Occipital lobe (tissue), 3 donors: ENCODE data around the gene GPN3. TPM values are rescaled to one million over a fixed set of nuclear protein-coding genes. Genes with fewer than 3 reads are reported as not detected.
"Not testable (repeated sequence)": the region's sequence is repeated elsewhere in the genome, so short reads cannot be mapped to it uniquely, and the experiment has no call there.

Source experiments
- DNase-seq: peaks from one replicate; lab custom pipeline; 2025; lab: John Stamatoyannopoulos, UW
- small RNA-seq: library from RNA; depleted of rRNA; stranded (forward); fragments of <200 nt; gene quantifications from one replicate; pipeline ENCODE3, GENCODE V24; 2014
- total RNA-seq: library from RNA; depleted of rRNA; stranded (reverse); fragments of >200 nt; gene quantifications from one replicate; pipeline ENCODE4 v1.2.3, GENCODE V29; 2014

The GPN3 gene
- total RNA-seq, 1 donor from 2014 or later = 17.5 TPM

- DNase-seq = no peak
Measured at GRCh38 chr12:110444455-110444854, 23.6 kb downstream of the GPN3 start.

DNA sequence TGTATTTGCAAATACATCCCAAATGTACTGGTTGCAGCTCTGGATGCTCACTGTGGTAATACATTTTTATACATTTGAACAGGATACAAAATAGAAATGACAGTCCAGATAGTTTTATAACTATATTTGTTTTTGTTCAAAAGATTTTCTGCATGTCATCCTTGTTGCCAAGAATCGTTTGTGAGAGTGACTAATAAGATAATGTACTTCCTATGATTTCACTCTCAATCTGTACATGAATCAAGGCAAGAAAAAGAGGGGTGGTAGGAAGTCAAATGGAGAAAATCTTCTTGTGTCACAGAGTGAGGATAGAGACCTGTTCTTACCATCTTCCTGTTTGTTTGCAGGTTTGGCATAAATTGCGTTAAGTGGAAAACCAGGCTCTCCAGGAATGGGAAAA is 31.8 kb downstream of the GPN3 start:
- no peak for DNase-seq

- no peak for DNase-seq
Measured at GRCh38 chr12:110431957-110432587, 36.0 kb downstream of the GPN3 start.

DNA sequence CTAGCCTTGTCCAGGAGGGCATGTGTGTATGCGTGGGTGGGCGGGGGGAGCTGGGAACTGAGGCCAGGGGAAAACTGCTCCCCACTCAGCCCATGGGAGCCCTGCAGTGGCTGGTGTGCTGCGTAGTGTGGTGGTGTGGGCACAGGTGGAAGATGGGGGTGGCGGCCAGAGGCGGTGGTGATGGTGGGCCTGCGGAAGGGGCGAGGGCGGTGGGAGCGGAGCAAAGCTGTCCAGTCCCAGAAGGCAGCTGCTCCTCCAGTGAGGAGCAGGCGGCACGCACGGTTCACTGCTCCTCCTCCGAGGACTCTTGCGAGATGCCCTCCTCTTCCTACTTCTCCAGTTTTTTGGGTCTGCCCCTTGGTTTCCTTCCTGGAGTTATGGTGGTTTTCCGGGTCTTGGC is 38.4 kb downstream of the GPN3 start:
- not testable (repeated sequence) for DNase-seq

DNA sequence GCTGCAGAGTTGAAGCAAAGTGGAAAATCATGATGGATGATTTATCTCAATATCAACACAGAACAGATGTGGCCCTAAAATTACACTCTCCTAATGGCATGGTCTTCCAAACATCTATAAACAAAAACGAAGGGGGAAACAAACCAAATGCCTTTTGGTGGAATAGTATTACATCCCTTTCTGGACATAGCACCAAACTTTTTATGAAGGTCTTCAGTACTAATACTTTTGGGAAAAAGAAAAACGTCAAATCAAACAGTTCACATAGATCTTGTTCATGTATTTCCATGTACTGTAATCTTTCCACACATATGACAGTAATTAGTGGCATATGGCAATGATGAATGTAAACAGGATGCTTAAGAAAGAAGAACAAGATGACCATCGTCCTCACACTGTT is 41.7 kb downstream of the GPN3 start:
- DNase-seq = no peak

GRCh38 chr12:110424237-110424636 is 43.8 kb downstream of the GPN3 start:
- DNase-seq = no peak

DNA sequence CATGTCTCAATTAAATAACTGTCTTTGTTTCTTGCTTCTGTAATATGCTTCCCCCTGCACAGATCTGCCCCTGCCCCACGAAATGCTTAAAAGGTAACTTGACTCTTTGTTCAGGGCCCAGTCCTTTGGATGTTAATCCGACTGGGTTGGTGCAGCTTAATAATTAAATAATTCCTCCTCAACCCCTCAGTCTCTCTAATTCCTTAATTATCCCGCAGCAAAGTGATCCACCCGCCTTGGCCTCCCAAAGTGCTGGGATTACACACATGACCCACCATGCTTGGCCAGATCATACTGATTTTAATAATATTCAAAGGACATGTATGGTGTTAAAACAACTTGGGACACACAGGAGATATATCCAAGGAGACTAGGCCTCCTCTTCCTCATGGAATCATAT is 46.4 kb downstream of the GPN3 start:
- DNase-seq = no peak

- no peak for DNase-seq
Measured at GRCh38 chr12:110421159-110421661, 46.8 kb downstream of the GPN3 start.

DNA sequence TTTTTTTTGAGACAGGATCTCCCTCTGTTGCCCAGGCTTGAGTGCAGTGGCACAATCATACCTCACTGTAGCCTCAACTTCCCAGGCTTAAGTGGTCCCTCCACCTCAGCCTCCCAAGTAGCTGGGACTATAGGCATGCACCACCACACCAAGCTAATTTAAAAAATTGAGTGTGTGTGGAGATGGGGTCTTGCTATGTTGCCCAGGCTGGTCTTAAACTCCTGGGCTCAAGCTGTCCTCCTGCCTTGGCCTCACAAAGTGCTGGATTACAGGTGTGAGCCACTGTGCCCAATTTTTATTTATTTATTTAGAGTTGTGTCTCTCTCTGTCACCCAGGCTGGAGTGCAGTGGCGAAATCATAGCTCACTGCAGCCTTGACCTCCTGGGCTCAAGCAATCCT is 47.4 kb downstream of the GPN3 start:
- DNase-seq = not testable (repeated sequence)

DNA sequence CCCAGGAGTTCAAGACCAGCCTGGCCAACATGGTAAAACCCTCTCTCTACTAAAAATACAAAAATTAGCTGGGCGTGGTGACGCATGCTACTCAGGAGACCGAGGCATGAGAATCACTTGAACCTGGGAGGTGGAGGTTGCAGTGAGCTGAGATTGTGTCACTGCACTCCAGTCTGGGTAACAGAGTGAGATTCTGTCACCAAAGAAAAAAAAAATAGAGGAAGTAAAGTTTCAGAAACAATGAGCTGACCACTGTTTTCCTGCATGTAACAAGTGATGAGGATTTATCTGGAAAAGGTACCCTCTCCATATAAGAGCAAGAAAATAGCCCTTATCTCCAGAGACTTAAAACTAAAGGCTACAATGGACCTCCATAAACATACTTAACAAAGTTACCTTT is 50.9 kb downstream of the GPN3 start:
- not testable (repeated sequence) for DNase-seq

DNA sequence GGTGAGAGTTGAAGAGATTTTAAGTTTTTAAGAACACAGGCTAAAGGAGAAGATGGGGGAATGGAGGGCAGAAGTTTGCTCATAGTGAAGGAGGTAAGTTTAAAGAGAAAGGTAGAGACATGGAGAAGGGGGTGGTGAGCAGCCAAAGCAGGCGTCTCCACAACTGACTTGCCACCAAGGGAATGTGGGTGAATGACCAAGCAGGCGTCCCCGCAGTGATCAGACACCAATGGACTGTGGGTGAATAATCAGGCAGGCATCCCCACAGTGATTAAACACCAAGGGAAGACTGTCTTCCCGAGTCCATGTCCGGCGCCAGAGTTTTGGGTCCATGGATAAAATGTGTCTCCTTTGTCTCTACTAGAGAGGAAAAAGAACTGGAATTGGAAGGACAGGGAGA is 58.0 kb downstream of the GPN3 start:
- DNase-seq = not testable (repeated sequence)

- DNase-seq = not testable (repeated sequence)
Measured at GRCh38 chr12:110405126-110405662, 62.9 kb downstream of the GPN3 start.

GRCh38 chr12:110403976-110404682 is 63.9 kb downstream of the GPN3 start:
- DNase-seq = peak; percentile 21

DNA sequence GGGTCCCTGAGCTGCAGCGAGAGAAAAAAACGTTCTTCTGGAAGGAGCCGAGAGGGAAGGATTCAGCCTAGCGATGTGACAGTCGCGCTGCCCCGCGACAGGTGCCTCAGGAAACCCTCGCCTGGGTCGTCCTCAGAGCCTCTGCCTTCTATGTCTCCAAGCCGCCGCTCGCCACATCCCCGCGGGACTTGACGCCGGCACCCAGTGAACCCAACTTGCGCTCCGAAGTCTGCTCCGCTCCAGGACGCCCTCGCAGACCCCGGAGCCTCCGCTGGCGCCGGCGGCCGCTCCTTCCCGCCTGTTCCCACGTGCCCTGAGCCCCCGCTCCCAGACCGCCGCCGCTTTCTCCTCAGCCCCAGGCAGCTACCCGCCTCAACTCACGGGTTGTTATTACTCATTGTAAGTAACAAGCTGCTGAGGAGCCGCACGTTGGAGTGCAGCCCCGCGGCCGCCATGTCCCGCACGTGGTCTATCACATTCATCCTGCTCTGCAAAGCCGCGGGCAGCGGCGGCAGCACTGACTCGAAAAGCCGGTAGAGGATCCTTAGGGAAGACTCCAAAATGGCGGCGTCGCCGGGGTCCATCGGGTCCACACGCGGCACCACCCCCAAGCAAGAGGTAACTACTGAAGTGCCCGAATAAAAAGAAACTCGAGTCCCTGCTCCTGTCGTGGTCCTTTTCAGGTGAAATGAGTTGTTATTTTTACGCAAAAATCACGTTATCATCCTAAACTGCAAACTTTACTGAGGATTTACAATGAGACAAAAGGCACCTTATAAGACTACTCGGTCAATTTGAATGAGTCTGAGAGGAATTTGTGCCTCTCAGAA is 64.7 kb downstream of the GPN3 start, which contains the start of gene ANAPC7:
ANAPC7 (minus strand) TSS at position 563 of the 830 bp plus-strand sequence; CDS start at position 482, 81 bp downstream.
- DNase-seq = peak; percentile 81

Small RNAs within 50 kb of the gene (small RNA-seq; reads per million reads assigned to genes)
- not detected for gene RF00278

Other genes starting within 250 kb of the GPN3 start
- gene ATP2A2, start 187.0 kb downstream of the GPN3 start, total RNA-seq = 161 TPM
- 45.5 TPM for gene ANAPC7, start 64.5 kb downstream of the GPN3 start, total RNA-seq
- 140 TPM for gene ARPC3, start 17.9 kb downstream of the GPN3 start, total RNA-seq
- gene FAM216A, start 588 bp upstream of the GPN3 start, total RNA-seq = 39.5 TPM
- gene VPS29, start 33.9 kb upstream of the GPN3 start, total RNA-seq = 108 TPM
- 0.94 TPM for gene RAD9B, start 34.1 kb upstream of the GPN3 start, total RNA-seq
- 10.3 TPM for gene PPTC7, start 115.1 kb upstream of the GPN3 start, total RNA-seq
- gene TCTN1, start 145.9 kb upstream of the GPN3 start, total RNA-seq = 38.1 TPM
- gene HVCN1, start 220.9 kb upstream of the GPN3 start, total RNA-seq = 8.3 TPM